K562 (cell line): ENCODE data around the gene SLC2A13. TPM values are rescaled to one million over a fixed set of nuclear protein-coding genes. Genes with fewer than 3 reads are reported as not detected.

Experiments
- BMI1 ChIP-seq: fragments of 150-350 bp; IDR thresholded peaks from 2 replicates; pipeline ENCODE4 v1.6.1; 2014; ENCODE audit warnings: low read length
- CCNT2 ChIP-seq: IDR thresholded peaks from 2 replicates; pipeline ENCODE4 v1.6.1; 2011; ENCODE audit warnings: borderline replicate concordance, low read depth, mild to moderate bottlenecking, moderate library complexity, mixed read lengths, low read length; ENCODE audit not compliant: insufficient read length; ENCODE audit errors: extremely low read depth
- CXXC5 ChIP-seq: fragments of 250-450 bp; sonication (Bioruptor Pico); IDR thresholded peaks from 2 replicates; pipeline ENCODE4 v1.8.0; 2022; ENCODE audit warnings: inconsistent platforms, mild to moderate bottlenecking, moderate library complexity
- EP300 ChIP-seq: IDR thresholded peaks from 2 replicates; pipeline ENCODE4 v1.6.1; 2012; ENCODE audit warnings: low read length, improper control_type of control experiment
- FOXK2 ChIP-seq, 2 experiments: fragments of 450-650 bp; IDR thresholded peaks in 1 of 2; conservative IDR thresholded peaks in 1 of 2; 2 replicates each; pipeline ENCODE4 v1.6.1; 2016; ENCODE audit warnings: low read depth in 2 of 2, mild to moderate bottlenecking in 1 of 2
- FOXP1 ChIP-seq: sonication (generic); formaldehyde crosslinking; IDR thresholded peaks from 2 replicates; pipeline ENCODE4 v1.8.0; 2022; ENCODE audit warnings: mild to moderate bottlenecking, missing genetic modification reagents
- GABPA ChIP-seq: fragments of 200-800 bp; sonication (Bioruptor generic); conservative IDR thresholded peaks from 2 replicates; pipeline ENCODE4 v1.6.1; 2016; ENCODE audit warnings: low read depth, missing genetic modification characterization, missing compliant biosample characterization
- HNRNPLL ChIP-seq: fragments of 200-400 bp; formaldehyde crosslinking; IDR thresholded peaks from 2 replicates; pipeline ENCODE4 v1.6.1; 2017; ENCODE audit warnings: low read length, low read depth, mild to moderate bottlenecking; ENCODE audit not compliant: poor library complexity, severe bottlenecking
- MAFF ChIP-seq: IDR thresholded peaks from 2 replicates; pipeline ENCODE4 v1.6.1; 2012; ENCODE audit warnings: low read length, improper control_type of control experiment
- MAFK ChIP-seq: IDR thresholded peaks from 2 replicates; pipeline ENCODE4 v1.6.1; 2011; ENCODE audit warnings: low read length, improper control_type of control experiment
- MEIS2 ChIP-seq: fragments of 450-650 bp; IDR thresholded peaks from 2 replicates; pipeline ENCODE4 v1.6.1; 2014; ENCODE audit warnings: mild to moderate bottlenecking; ENCODE audit not compliant: partially characterized antibody
- MYBL2 ChIP-seq, 2 experiments: fragments of 450-650 bp in 1 of 2; sonication (generic) in 1 of 2; formaldehyde crosslinking in 1 of 2; IDR thresholded peaks; 2 replicates each; pipeline versions ENCODE4 v1.6.1 to v1.8.1; 2017 to 2022; ENCODE audit warnings: borderline replicate concordance in 1 of 2, inconsistent platforms in 1 of 2, low read depth in 1 of 2, mild to moderate bottlenecking in 1 of 2, missing genetic modification reagents in 1 of 2, moderate library complexity in 1 of 2
- NCOA2 ChIP-seq, 2 experiments: fragments of 450-650 bp; IDR thresholded peaks; 2 replicates each; pipeline ENCODE4 v1.6.1; 2018; ENCODE audit warnings: mild to moderate bottlenecking in 2 of 2, moderate library complexity in 1 of 2; ENCODE audit not compliant: partially characterized antibody in 2 of 2
- NCOR1 ChIP-seq: fragments of 450-650 bp; IDR thresholded peaks from 2 replicates; pipeline ENCODE4 v1.6.1; 2016; ENCODE audit warnings: mild to moderate bottlenecking, moderate library complexity
- NFE2 ChIP-seq: IDR thresholded peaks from 2 replicates; pipeline ENCODE4 v1.6.1; 2014; ENCODE audit warnings: antibody characterized with exemption, low read depth
- NFIC ChIP-seq: fragments of 450-650 bp; IDR thresholded peaks from 2 replicates; pipeline ENCODE4 v1.6.1; 2017; ENCODE audit warnings: mild to moderate bottlenecking, inconsistent platforms
- SMARCA4 ChIP-seq: fragments of 450-650 bp; IDR thresholded peaks from 2 replicates; pipeline ENCODE4 v1.6.1; 2016
- SP2 ChIP-seq: IDR thresholded peaks from 2 replicates; pipeline ENCODE4 v1.6.1; 2011; ENCODE audit warnings: mild to moderate bottlenecking, low read depth, low read length, moderate library complexity; ENCODE audit not compliant: poor library complexity, severe bottlenecking; ENCODE audit errors: extremely low read depth
- TAL1 ChIP-seq: fragments of 450-650 bp; IDR thresholded peaks from 2 replicates; pipeline ENCODE4 v1.6.1; 2016; ENCODE audit warnings: mild to moderate bottlenecking
- XRCC4 ChIP-seq: IDR thresholded peaks from one replicate; pipeline ENCODE4 v1.6.1; 2011; ENCODE audit not compliant: insufficient read depth, insufficient read length; ENCODE audit errors: extremely low read depth
- ZNF668 ChIP-seq: fragments of 250-450 bp; sonication (Bioruptor Pico); IDR thresholded peaks from 2 replicates; pipeline ENCODE4 v1.8.0; 2022; ENCODE audit warnings: mild to moderate bottlenecking, inconsistent platforms
- polyA plus RNA-seq, 8 experiments: library from polyadenylated mRNA; depleted of rRNA in 4 of 8; stranded (reverse) in 5 of 8; unstranded in 3 of 8; fragments of >200 nt; fragmentation: Nextera tagmentation in 2 of 8; fragmentation: Illumina TruSeq in 1 of 8; extraction: Ambion mirVana in 2 of 8; extraction: Trizol in 1 of 8; gene quantifications; 2 replicates each; pipeline versions ENCODE4 v1.2.1 to v1.2.3, GENCODE V29; 2011 to 2014; ENCODE audit warnings: inconsistent platforms in 1 of 8, missing spikeins in 1 of 8
- total RNA-seq, 7 experiments: library from RNA; depleted of rRNA in 6 of 7; stranded (reverse); fragments of >200 nt in 6 of 7; fragmentation: Illumina TruSeq in 2 of 7; extraction: Trizol in 2 of 7; gene quantifications; 2 replicates each; pipeline versions ENCODE4 v1.2.1 to v1.2.3, GENCODE V29; 2011 to 2021; ENCODE audit warnings: low replicate concordance in 1 of 7
- TF ChIP-seq, protein P1 (sequence below), 2 experiments: IDR thresholded peaks in 1 of 2; conservative IDR thresholded peaks in 1 of 2; 2 replicates each; pipeline ENCODE4 v1.6.1; 2016; ENCODE audit warnings: low read depth in 2 of 2, mild to moderate bottlenecking in 1 of 2, missing compliant biosample characterization in 1 of 2, missing genetic modification characterization in 1 of 2, moderate library complexity in 1 of 2
- TF ChIP-seq, protein P2 (sequence below): sonication (generic); formaldehyde crosslinking; IDR thresholded peaks from 2 replicates; pipeline ENCODE4 v1.5.0; 2020; ENCODE audit warnings: missing genetic modification reagents
- TF ChIP-seq, protein P3 (sequence below): fragments of 450-650 bp; formaldehyde crosslinking; IDR thresholded peaks from 2 replicates; pipeline ENCODE4 v1.4.0; 2020; ENCODE audit warnings: mild to moderate bottlenecking, mixed read lengths

SLC2A13 gene
- total and polyA plus RNA-seq, 9 of the 15 experiments (the other 6 are each of a cell fraction or from before 2014, with no cell fraction given), result 1.7 to 12.4 (median 9.0) TPM

DNA sequence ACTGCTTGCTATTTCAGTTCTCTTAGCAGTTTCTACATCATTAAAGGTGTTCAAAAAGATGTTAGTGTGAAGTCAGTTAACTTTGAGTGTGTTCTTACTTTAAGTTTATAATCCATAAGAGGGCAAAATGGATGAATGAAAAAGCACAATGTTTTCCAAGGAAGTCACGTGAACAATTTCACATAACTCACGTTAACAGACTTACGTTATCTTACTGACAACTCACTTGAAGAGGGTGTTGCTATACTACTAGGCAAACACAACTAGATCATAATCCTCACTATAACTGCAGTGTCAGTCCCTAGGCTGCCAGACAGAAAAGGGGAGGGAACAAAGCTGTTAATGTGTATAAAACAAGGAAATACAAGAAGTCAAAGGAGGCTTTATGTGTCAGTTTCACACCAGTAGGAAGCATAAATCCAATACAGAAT lies 6.4 kb downstream of the SLC2A13 start (continued):
- TF ChIP-seq, protein P1, sequence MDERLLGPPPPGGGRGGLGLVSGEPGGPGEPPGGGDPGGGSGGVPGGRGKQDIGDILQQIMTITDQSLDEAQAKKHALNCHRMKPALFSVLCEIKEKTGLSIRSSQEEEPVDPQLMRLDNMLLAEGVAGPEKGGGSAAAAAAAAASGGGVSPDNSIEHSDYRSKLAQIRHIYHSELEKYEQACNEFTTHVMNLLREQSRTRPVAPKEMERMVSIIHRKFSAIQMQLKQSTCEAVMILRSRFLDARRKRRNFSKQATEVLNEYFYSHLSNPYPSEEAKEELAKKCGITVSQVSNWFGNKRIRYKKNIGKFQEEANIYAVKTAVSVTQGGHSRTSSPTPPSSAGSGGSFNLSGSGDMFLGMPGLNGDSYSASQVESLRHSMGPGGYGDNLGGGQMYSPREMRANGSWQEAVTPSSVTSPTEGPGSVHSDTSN (CRISPR knock-in tag; IDR thresholded peaks at IDR 0.05; ENCODE audit: low read depth), result no peak
- TF ChIP-seq, protein P1 (tag; conservative IDR thresholded peaks at IDR 0.05; ENCODE audit: low read depth), result peak; percentile 96
- no peak for TF ChIP-seq ZNF668 (CRISPR knock-in tag)
- TF ChIP-seq NCOA2 (IDR thresholded peaks at IDR 0.05; ENCODE audit: partially characterized antibody in 2 of 2), result no peak
- no peak for TF ChIP-seq XRCC4
- peak; percentile 19 for TF ChIP-seq CCNT2
- no peak for TF ChIP-seq GABPA
- TF ChIP-seq NFIC, result no peak
- TF ChIP-seq SP2, result no peak
- TF ChIP-seq MEIS2, result peak; percentile 99
- TF ChIP-seq FOXK2 (conservative IDR thresholded peaks at IDR 0.05 in 1 of 2, IDR thresholded peaks at IDR 0.05 in 1 of 2; ENCODE audit: low read depth in 2 of 2), result peak; percentile 65 to 81; a peak in 2 of 4 replicates
- TF ChIP-seq MYBL2 (IDR thresholded peaks at IDR 0.05; ENCODE audit: low read depth), result peak; percentile 66; the same call in 1 of the 2 replicates
- no peak for TF ChIP-seq MYBL2 (CRISPR knock-in tag; IDR thresholded peaks at IDR 0.05; ENCODE audit: borderline replicate concordance)
- peak; percentile 81 for TF ChIP-seq EP300
- TF ChIP-seq MAFF, result no peak; the same call in 1 of the 2 replicates
- peak; percentile 54 for TF ChIP-seq NCOR1
- peak; percentile 82 for TF ChIP-seq NFE2
- TF ChIP-seq BMI1, result no peak
- TF ChIP-seq MAFK, result no peak
- peak; percentile 55 for TF ChIP-seq CXXC5
- TF ChIP-seq, protein P2, sequence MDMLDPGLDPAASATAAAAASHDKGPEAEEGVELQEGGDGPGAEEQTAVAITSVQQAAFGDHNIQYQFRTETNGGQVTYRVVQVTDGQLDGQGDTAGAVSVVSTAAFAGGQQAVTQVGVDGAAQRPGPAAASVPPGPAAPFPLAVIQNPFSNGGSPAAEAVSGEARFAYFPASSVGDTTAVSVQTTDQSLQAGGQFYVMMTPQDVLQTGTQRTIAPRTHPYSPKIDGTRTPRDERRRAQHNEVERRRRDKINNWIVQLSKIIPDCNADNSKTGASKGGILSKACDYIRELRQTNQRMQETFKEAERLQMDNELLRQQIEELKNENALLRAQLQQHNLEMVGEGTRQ (CRISPR knock-in tag), result peak; percentile 81
- TF ChIP-seq FOXP1 (CRISPR knock-in tag), result no peak
- peak; percentile 81 for TF ChIP-seq SMARCA4
- TF ChIP-seq, protein P3, sequence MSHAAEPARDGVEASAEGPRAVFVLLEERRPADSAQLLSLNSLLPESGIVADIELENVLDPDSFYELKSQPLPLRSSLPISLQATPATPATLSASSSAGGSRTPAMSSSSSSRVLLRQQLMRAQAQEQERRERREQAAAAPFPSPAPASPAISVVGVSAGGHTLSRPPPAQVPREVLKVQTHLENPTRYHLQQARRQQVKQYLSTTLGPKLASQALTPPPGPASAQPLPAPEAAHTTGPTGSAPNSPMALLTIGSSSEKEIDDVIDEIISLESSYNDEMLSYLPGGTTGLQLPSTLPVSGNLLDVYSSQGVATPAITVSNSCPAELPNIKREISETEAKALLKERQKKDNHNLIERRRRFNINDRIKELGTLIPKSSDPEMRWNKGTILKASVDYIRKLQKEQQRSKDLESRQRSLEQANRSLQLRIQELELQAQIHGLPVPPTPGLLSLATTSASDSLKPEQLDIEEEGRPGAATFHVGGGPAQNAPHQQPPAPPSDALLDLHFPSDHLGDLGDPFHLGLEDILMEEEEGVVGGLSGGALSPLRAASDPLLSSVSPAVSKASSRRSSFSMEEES (CRISPR knock-in tag), result peak; percentile 92
- peak; percentile 11; the same call in 1 of the 2 replicates for TF ChIP-seq TAL1
- peak; percentile 87 for TF ChIP-seq HNRNPLL
